Neuronal stem cell (in vitro differentiated cells): ENCODE measurements around the gene MUC12.
"Not testable (repeated sequence)": the region's sequence is repeated elsewhere in the genome, so short reads cannot be mapped to it uniquely, and the experiment has no call there.

ENCODE experiments used
- DNase-seq: peaks from one replicate; pipeline ENCODE4 v3.0.0-alpha.2; 2013; ENCODE audit warnings: low spot score
- H2AFZ ChIP-seq: one replicate; pipeline ENCODE4 v1.6.1; 2013; ENCODE audit warnings: mild to moderate bottlenecking, low read length, inconsistent platforms
- H2AK5ac ChIP-seq: 2 replicates; pipeline ENCODE4 v1.6.1; 2013; ENCODE audit warnings: low read depth, mild to moderate bottlenecking, inconsistent platforms, low read length, moderate library complexity, mixed read lengths
- H2BK120ac ChIP-seq: 2 replicates; pipeline ENCODE4 v1.6.1; 2013; ENCODE audit warnings: low read depth, mild to moderate bottlenecking, inconsistent platforms, low read length, moderate library complexity, mixed read lengths
- H2BK12ac ChIP-seq: one replicate; pipeline ENCODE4 v1.6.1; 2013; ENCODE audit warnings: low read length, inconsistent platforms
- H2BK15ac ChIP-seq: 2 replicates; pipeline ENCODE4 v1.6.1; 2013; ENCODE audit warnings: mild to moderate bottlenecking, low read length, inconsistent platforms, mixed read lengths
- H2BK5ac ChIP-seq: one replicate; pipeline ENCODE4 v1.6.1; 2013; ENCODE audit warnings: inconsistent platforms, mild to moderate bottlenecking, low read length, moderate library complexity
- H3K14ac ChIP-seq: one replicate; pipeline ENCODE4 v1.6.1; 2013; ENCODE audit warnings: low read length, inconsistent platforms
- H3K18ac ChIP-seq: 2 replicates; pipeline ENCODE4 v1.6.1; 2013; ENCODE audit warnings: low read length, inconsistent platforms
- H3K23ac ChIP-seq: 2 replicates; pipeline ENCODE4 v1.6.1; 2013; ENCODE audit warnings: low read depth, mild to moderate bottlenecking, mixed read lengths, low read length, inconsistent platforms; ENCODE audit not compliant: poor library complexity
- H3K27ac ChIP-seq: replicated peaks from 3 replicates; pipeline ENCODE4 v1.5.1; 2013; ENCODE audit warnings: low read length, inconsistent platforms
- H3K27me3 ChIP-seq, 3 experiments: 2 replicates each; pipeline ENCODE4 v1.6.1; 2013; ENCODE audit warnings: low read length in 3 of 3, mild to moderate bottlenecking in 2 of 3, inconsistent platforms in 1 of 3, low read depth in 1 of 3, mixed read lengths in 1 of 3, moderate library complexity in 1 of 3; ENCODE audit not compliant: control insufficient read depth in 3 of 3, insufficient read depth in 3 of 3
- H3K36me3 ChIP-seq, 2 donors: replicated peaks in 1 of 2; 2 replicates each; pipeline ENCODE4 v1.6.1; 2013; ENCODE audit warnings: low read length in 2 of 2; ENCODE audit not compliant: control insufficient read depth in 2 of 2, insufficient read depth in 2 of 2
- H3K4ac ChIP-seq: 2 replicates; pipeline ENCODE4 v1.6.1; 2013; ENCODE audit warnings: inconsistent platforms, mild to moderate bottlenecking, low read length, moderate library complexity
- H3K4me1 ChIP-seq, 2 donors: 1 replicate in 1 of 2; 2 replicates in 1 of 2; pipeline ENCODE4 v1.6.1; 2013; ENCODE audit warnings: low read length in 2 of 2, low read depth in 1 of 2; ENCODE audit not compliant: control insufficient read depth in 2 of 2, insufficient read depth in 1 of 2
- H3K4me2 ChIP-seq: one replicate; pipeline ENCODE4 v1.6.1; 2013; ENCODE audit warnings: mild to moderate bottlenecking, low read length, inconsistent platforms; ENCODE audit not compliant: insufficient read depth, poor library complexity, severe bottlenecking
- H3K4me3 ChIP-seq, 2 donors: 2 replicates each; pipeline ENCODE4 v1.5.1; 2013; ENCODE audit warnings: low read length in 2 of 2, mild to moderate bottlenecking in 2 of 2, inconsistent platforms in 1 of 2, moderate library complexity in 1 of 2
- H3K79me1 ChIP-seq: one replicate; pipeline ENCODE4 v1.6.1; 2013; ENCODE audit warnings: low read depth, mild to moderate bottlenecking, inconsistent platforms, low read length, moderate library complexity
- H3K9ac ChIP-seq: one replicate; pipeline ENCODE4 v1.6.1; 2013; ENCODE audit warnings: mild to moderate bottlenecking, low read depth, low read length, inconsistent platforms; ENCODE audit not compliant: poor library complexity
- H3K9me3 ChIP-seq, 2 donors: replicated peaks in 1 of 2; 2 replicates each; pipeline versions ENCODE3 to v1.6.1; 2013; ENCODE audit warnings: low read length in 2 of 2, mild to moderate bottlenecking in 2 of 2, inconsistent platforms in 1 of 2, low read depth in 1 of 2, mixed read lengths in 1 of 2, moderate library complexity in 1 of 2; ENCODE audit not compliant: control insufficient read depth in 2 of 2, insufficient read depth in 1 of 2
- H4K8ac ChIP-seq: one replicate; pipeline ENCODE4 v1.6.1; 2013; ENCODE audit warnings: low read depth, mild to moderate bottlenecking, inconsistent platforms, low read length, moderate library complexity
- H4K91ac ChIP-seq: one replicate; pipeline ENCODE4 v1.6.1; 2013; ENCODE audit warnings: low read length, low read depth, mild to moderate bottlenecking, inconsistent platforms; ENCODE audit not compliant: poor library complexity
- WGBS, 2 donors: extraction: QIAGEN DNeasy Blood & Tissue Kit; methylation state at CpG; one replicate each; pipeline ENCODE4 v1.1.7; 2013; ENCODE audit warnings: missing lambda C conversion rate in 2 of 2, mixed read lengths in 1 of 2; ENCODE audit not compliant: insufficient read length in 2 of 2, insufficient replicate concordance in 1 of 2; ENCODE audit errors: extremely low coverage in 2 of 2; 5-methylcytosine and 5-hydroxymethylcytosine counted together

Gene MUC12

GRCh38 chr7:100923616-100924015 lies 45.7 kb upstream of the MUC12 start:
- H3K9ac ChIP-seq, H4K8ac ChIP-seq, H3K9me3 ChIP-seq, H3K79me1 ChIP-seq, DNase-seq, H3K4me2 ChIP-seq, H3K4me1 ChIP-seq, H2AFZ ChIP-seq, H3K14ac ChIP-seq, H2BK12ac ChIP-seq, H3K27me3 ChIP-seq, H3K27ac ChIP-seq, H3K18ac ChIP-seq, H4K91ac ChIP-seq, H2BK120ac ChIP-seq, H3K23ac ChIP-seq, H2AK5ac ChIP-seq, H3K4me3 ChIP-seq, H2BK15ac ChIP-seq, H3K36me3 ChIP-seq, H2BK5ac ChIP-seq, H3K4ac ChIP-seq: not testable (repeated sequence)
- WGBS, 2 donors = no CpG with 5 or more reads among the region's 4 CpGs

- Histone ChIP-seq H2AK5ac (no peak overlapping the region), H3K4me2 (no peak overlapping the region), H2BK15ac (no peak overlapping the region), H2BK120ac (no peak overlapping the region), H3K27me3 (peaks cover 0 to 3% (median 0%) of the 10 kb centered on the region in 3 experiments), H3K14ac (no peak overlapping the region), H3K4me1 (no peaks in the 10 kb centered on the region), H4K8ac (no peak overlapping the region), H3K4me3 (no peak overlapping the region), H2BK5ac (no peak overlapping the region), H2BK12ac (no peak overlapping the region), H3K4ac (no peak overlapping the region), H3K79me1 (no peaks in the 10 kb centered on the region), H3K27ac (no peak overlapping the region), H3K9me3 (no peaks in the 10 kb centered on the region), H4K91ac (no peak overlapping the region), H2AFZ (no peak overlapping the region), H3K23ac (no peak overlapping the region), H3K18ac (no peak overlapping the region), H3K36me3 (no peaks in the 10 kb centered on the region), H3K9ac (no peak overlapping the region)
- DNase-seq = no peak
- no CpG with 5 or more reads among the region's 1 CpG for WGBS, 2 donors
These were observed 39.6 kb upstream of the MUC12 start for GRCh38 chr7:100929808-100930174.

GRCh38 chr7:100933734-100934133 lies 35.6 kb upstream of the MUC12 start:
- Histone ChIP-seq H3K23ac (no peak overlapping the region), H3K4me2 (no peak overlapping the region), H2AFZ (no peak overlapping the region), H3K79me1 (no peaks in the 10 kb centered on the region), H3K4ac (no peak overlapping the region), H3K14ac (no peak overlapping the region), H2BK15ac (no peak overlapping the region), H3K9me3 (no peaks in the 10 kb centered on the region), H3K4me1 (no peaks in the 10 kb centered on the region), H3K18ac (no peak overlapping the region), H2AK5ac (no peak overlapping the region), H3K9ac (no peak overlapping the region), H4K8ac (no peak overlapping the region), H2BK120ac (no peak overlapping the region), H3K4me3 (no peak overlapping the region), H3K36me3 (no peaks in the 10 kb centered on the region), H2BK12ac (no peak overlapping the region), H4K91ac (no peak overlapping the region), H3K27ac (no peak overlapping the region), H3K27me3 (no peaks in the 10 kb centered on the region), H2BK5ac (no peak overlapping the region)
- DNase-seq = no peak
- no CpG with 5 or more reads among the region's 4 CpGs for WGBS, 2 donors

- not testable (repeated sequence) for H3K14ac ChIP-seq, H3K9me3 ChIP-seq, H3K23ac ChIP-seq, H3K18ac ChIP-seq, H2BK15ac ChIP-seq, H3K4ac ChIP-seq, H3K4me1 ChIP-seq, H3K9ac ChIP-seq, H2BK12ac ChIP-seq, H2BK120ac ChIP-seq, H2BK5ac ChIP-seq, H4K91ac ChIP-seq, DNase-seq, H2AFZ ChIP-seq, H2AK5ac ChIP-seq, H3K4me3 ChIP-seq, H3K27me3 ChIP-seq, H3K4me2 ChIP-seq, H4K8ac ChIP-seq, H3K36me3 ChIP-seq, H3K79me1 ChIP-seq, H3K27ac ChIP-seq
- no CpG with 5 or more reads among the region's 2 CpGs for WGBS, 2 donors
These were observed 34.0 kb upstream of the MUC12 start for GRCh38 chr7:100935381-100935780.
